VCaP (cell line): ENCODE measurements around the gene ZDHHC14.

Source experiments
- H3K27ac ChIP-seq: fragments of 450-650 bp; 2 replicates; pipeline ENCODE4 v1.5.1; 2017
- CTCF ChIP-seq: fragments of 450-650 bp; conservative IDR thresholded peaks from 2 replicates; pipeline ENCODE4 v1.5.1; 2017; ENCODE audit warnings: mild to moderate bottlenecking, moderate library complexity

ZDHHC14 gene

DNA sequence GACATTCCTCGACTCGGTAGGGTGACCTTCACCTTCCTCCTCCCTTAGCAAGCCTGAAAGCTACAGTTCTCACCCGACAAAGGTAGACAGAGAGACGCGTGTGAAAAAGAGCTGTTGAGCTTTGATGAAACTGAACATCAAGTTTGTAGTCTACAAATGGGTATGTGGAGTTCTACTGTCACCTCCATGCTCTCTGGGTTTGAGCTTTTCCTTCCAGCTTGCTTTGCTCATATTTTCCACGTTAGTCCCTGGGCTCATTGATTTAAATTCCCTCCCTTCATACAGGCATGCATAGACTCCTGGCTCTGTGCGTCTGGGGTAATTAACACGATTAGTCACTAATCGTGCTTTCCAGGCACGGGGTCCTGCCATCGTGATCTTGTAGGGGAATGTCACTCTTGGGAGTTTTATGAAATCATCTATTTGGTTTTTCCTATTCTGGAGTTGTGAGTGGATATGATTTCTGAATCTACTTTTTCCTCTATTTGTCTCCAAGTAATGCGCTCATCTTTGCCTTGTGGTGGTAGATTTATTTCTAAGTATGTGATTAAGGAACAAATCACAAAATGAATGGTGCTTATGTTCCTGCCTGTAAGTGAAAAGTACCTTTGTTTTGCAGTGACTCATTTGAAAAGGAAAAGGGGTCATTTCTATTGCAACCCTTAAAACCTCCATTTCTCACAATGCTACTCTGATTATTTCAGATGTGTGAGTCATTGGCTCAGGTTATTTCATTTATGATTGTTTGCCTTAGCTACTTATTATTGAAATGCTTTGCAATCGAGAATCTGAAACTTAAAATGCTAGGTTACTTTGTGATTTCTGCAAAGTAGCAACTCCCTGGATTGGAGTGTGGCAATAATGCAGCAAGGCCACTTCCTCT lies 154.6 kb downstream of the ZDHHC14 start:
- TF ChIP-seq CTCF: no peak
- no peak overlapping the region for H3K27ac ChIP-seq

DNA sequence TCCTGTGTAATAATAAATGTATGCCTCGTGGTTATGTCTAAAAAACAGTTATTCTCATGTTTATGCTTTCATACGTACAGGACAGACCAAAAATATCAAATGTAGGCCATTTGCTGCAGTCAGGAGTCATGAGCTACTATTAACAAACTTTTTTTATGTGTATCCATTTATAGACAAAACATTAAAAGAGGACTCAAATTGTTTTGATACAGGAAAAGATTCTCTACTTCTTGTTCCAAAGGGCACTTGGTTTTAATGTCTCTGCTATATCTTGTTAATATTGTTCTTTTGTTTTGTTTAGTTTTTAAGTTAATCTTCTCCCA lies 155.2 kb downstream of the ZDHHC14 start:
- no peak for TF ChIP-seq CTCF
- H3K27ac ChIP-seq: no peak overlapping the region

DNA sequence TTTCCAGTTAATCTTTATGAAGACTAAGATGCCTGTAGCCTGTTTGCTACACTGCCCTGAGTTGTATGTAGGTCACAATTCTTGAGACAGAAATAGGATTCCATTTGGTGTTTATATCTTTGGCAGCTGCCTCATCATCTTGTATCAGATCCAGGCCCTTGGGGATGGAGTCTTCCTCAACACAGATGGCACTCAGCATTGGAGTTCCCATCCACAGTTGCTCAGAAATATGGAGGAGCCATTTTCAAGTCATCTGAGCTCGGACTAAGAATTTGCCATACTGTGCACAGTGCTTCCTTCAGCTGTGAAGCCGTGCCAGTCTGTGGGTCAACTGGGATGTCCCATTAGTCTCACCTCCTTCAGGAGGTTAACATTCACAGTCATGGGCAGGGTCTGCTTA lies 156.6 kb downstream of the ZDHHC14 start:
- H3K27ac ChIP-seq: no peak overlapping the region
- no peak for TF ChIP-seq CTCF

- TF ChIP-seq CTCF: no peak
- no peak overlapping the region for H3K27ac ChIP-seq
Observed at GRCh38 chr6:157538168-157538567, 157.2 kb downstream of the ZDHHC14 start.

DNA sequence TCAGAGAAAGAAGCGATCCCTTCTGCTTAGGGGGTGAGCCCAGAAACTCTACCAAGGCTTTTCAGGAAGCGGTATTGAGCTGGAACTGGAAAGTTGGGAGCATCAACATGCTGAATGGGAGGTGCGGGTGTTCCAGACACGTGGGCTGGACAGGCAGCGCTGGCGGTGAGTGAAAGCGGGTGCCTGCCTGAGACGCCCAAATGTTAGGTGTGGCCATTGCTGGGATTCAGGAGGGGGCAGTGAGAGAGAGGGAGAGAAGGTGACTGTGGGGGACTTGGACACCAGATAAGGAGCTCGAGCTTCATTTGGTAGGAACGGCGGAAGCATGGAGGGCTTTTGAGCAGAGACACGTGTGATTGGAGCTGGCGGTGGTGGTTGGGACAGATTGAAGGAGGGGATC lies 157.7 kb downstream of the ZDHHC14 start:
- H3K27ac ChIP-seq: no peak overlapping the region
- no peak for TF ChIP-seq CTCF

- no peak for TF ChIP-seq CTCF
- H3K27ac ChIP-seq: no peak overlapping the region
Observed at GRCh38 chr6:157539421-157539822, 158.4 kb downstream of the ZDHHC14 start.

DNA sequence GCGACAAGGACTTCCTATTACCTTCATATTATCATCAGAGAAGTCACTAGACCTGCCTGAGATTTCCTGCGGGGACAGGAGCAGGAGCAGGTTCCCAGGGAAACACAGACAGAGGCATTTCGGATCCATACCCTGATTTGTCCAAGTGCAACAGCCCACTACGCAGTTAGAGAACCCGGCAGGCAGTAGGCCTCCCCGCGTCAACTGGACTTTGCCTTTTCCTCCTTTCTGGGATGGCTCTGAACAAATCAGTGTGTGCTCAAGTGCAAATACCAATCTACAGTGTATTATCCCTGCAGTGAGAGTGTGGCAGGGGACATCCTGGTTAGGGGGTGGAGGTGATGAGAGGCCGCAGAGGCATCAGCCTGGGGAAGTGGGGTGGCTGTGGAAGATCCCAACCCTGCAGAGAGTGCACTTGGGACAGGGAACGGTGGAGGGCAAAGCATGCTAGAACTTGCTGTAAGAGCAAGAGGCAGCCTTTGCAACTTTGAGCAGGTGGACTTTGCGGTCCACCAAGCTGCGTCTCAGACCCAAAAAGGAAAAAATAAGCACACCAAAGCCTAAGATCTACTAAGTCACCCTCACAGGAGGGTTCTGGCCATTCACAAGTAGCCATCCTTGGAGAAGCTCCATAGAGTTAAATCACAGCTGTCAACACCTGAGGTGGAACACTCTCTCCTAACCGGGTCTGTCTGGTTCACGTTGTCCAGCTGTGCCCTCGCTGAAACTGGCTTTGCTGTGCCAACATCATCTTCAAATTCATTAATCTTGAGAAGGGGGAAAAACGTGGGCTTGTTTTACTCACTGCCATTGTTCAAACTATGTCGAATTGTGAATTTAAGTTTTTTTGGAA lies 159.1 kb downstream of the ZDHHC14 start:
- TF ChIP-seq CTCF: no peak
- no peak overlapping the region for H3K27ac ChIP-seq
